HEK293 (cell line): ENCODE results near the gene COL11A2.

Experiments
- CTCF ChIP-seq: fragments of 450-650 bp; formaldehyde crosslinking; IDR thresholded peaks from 2 replicates; pipeline ENCODE4 v1.5.1; 2016; ENCODE audit warnings: missing biosample characterization, missing genetic modification characterization
- YY1 ChIP-seq: fragments of 450-650 bp; formaldehyde crosslinking; IDR thresholded peaks from 2 replicates; pipeline ENCODE4 v1.5.1; 2018; ENCODE audit warnings: missing biosample characterization, missing genetic modification characterization
- ZFP37 ChIP-seq: fragments of 450-650 bp; formaldehyde crosslinking; IDR thresholded peaks from 2 replicates; pipeline ENCODE4 v1.5.1; 2016; ENCODE audit warnings: missing biosample characterization, missing genetic modification characterization
- ZNF114 ChIP-seq: fragments of 450-650 bp; formaldehyde crosslinking; IDR thresholded peaks from 2 replicates; pipeline ENCODE4 v1.5.0; 2017; ENCODE audit warnings: missing biosample characterization, missing genetic modification characterization
- ZNF280C ChIP-seq: fragments of 450-650 bp; formaldehyde crosslinking; IDR thresholded peaks from 2 replicates; pipeline ENCODE4 v1.5.1; 2016; ENCODE audit warnings: missing biosample characterization, missing genetic modification characterization
- TF ChIP-seq, protein P1 (sequence below): fragments of 450-650 bp; IDR thresholded peaks from 2 replicates; pipeline ENCODE4 v1.5.1; 2018; ENCODE audit warnings: missing biosample characterization, missing genetic modification characterization
- TF ChIP-seq, protein P2 (sequence below): fragments of 450-650 bp; formaldehyde crosslinking; optimal IDR thresholded peaks from 2 replicates; pipeline ENCODE3; 2016; ENCODE audit warnings: missing biosample characterization, mild to moderate bottlenecking, missing genetic modification characterization

- TF ChIP-seq CTCF (tag by site-specific recombination), result no peak
- no peak for TF ChIP-seq ZFP37 (tag by site-specific recombination)
- TF ChIP-seq YY1 (tag by site-specific recombination), result no peak
- TF ChIP-seq, protein P1, sequence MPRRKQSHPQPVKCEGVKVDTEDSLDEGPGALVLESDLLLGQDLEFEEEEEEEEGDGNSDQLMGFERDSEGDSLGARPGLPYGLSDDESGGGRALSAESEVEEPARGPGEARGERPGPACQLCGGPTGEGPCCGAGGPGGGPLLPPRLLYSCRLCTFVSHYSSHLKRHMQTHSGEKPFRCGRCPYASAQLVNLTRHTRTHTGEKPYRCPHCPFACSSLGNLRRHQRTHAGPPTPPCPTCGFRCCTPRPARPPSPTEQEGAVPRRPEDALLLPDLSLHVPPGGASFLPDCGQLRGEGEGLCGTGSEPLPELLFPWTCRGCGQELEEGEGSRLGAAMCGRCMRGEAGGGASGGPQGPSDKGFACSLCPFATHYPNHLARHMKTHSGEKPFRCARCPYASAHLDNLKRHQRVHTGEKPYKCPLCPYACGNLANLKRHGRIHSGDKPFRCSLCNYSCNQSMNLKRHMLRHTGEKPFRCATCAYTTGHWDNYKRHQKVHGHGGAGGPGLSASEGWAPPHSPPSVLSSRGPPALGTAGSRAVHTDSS (tag by site-specific recombination), result no peak
- no peak for TF ChIP-seq ZNF280C (tag by site-specific recombination)
- TF ChIP-seq, protein P2, sequence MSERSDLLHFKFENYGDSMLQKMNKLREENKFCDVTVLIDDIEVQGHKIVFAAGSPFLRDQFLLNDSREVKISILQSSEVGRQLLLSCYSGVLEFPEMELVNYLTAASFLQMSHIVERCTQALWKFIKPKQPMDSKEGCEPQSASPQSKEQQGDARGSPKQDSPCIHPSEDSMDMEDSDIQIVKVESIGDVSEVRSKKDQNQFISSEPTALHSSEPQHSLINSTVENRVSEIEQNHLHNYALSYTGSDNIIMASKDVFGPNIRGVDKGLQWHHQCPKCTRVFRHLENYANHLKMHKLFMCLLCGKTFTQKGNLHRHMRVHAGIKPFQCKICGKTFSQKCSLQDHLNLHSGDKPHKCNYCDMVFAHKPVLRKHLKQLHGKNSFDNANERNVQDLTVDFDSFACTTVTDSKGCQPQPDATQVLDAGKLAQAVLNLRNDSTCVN (tag by site-specific recombination), result no peak
- no peak for TF ChIP-seq ZNF114 (tag by site-specific recombination)
Measured at GRCh38 chr6:33190504-33191107, 1.7 kb downstream of the COL11A2 start.
